ENCODE data around the gene GLYR1.

Gene GLYR1

GRCh38 chr16:4850211-4850610 is 3.1 kb upstream of the GLYR1 start:
- DNase-seq (ENCODE audit: low read depth in 2 of 2) = no peak

DNA sequence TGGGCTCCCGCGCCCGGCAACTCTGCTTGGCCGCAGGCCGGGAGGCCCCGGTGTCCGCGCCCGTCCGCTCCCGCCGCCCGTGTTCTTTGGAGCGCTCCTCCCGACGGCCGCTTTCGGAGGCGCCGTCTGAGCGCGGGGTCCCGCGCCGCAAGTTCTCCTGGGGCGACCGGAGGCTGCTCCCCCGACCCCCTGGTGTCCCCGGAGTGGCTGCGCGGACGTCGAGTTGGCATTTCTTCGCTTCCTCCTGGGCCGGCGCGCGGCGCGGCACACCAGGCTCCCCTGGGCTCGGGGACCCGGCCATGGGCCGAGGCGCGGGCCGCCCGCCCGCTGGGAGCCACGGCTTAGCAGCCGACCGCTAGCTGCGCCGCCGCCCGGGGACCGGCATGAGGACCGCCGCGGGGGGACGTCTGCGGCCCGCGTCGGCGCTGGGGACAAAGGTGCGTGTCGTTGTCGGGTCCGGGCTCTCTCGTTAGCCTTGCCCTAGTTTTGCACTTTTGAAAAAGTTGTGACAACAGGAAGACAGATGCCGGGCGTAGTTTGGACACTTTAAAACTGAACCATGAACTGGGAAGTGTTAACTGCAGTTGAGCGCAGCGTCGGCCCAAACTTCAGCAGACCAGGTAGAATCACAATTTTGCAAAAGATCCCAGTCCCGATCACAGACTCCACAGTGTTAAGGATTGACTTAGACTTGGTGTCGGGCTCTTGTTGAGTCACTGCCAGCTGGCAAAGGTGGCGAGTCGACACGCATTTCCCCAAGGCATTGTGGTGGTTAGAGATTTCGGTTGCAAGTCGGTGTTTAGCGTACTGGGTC is 893 bp upstream of the GLYR1 start:
- peak; percentile 0 to 26 for DNase-seq (ENCODE audit: low read depth in 2 of 2)

GRCh38 chr16:4846503-4846900 is 586 bp downstream of the GLYR1 start:
- DNase-seq (ENCODE audit: low read depth in 2 of 2) = peak; percentile 1 to 13

DNA sequence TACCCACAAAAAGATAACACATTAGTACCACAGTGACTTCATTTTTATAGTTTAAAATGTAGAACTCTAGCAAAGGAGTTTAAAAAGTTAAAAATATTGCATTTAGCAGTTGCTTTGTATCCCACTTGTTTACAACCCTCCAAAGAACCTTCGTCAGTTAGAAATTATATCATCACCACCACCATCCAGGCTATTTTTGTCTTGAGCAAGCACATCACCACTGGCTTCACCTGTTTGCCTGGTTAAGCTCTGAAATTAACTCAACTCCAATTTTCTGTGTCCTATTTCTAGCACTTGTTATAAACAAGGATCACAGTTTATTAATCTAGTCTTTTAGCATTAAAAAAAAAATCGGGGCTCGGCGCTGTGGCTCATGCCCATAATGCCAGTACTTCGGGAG is 6.1 kb downstream of the GLYR1 start:
- no peak for DNase-seq (ENCODE audit: low read depth in 2 of 2)

- DNase-seq (ENCODE audit: low read depth in 2 of 2) = no peak
These were observed 7.1 kb downstream of the GLYR1 start for GRCh38 chr16:4839942-4840341.

GRCh38 chr16:4837733-4838501 is 9.2 kb downstream of the GLYR1 start:
- no peak for DNase-seq (ENCODE audit: low read depth in 2 of 2)

GRCh38 chr16:4836727-4837126 is 10.4 kb downstream of the GLYR1 start:
- DNase-seq (ENCODE audit: low read depth in 2 of 2) = no peak

GRCh38 chr16:4833584-4833983 is 13.5 kb downstream of the GLYR1 start:
- DNase-seq (ENCODE audit: low read depth in 2 of 2) = no peak

DNA sequence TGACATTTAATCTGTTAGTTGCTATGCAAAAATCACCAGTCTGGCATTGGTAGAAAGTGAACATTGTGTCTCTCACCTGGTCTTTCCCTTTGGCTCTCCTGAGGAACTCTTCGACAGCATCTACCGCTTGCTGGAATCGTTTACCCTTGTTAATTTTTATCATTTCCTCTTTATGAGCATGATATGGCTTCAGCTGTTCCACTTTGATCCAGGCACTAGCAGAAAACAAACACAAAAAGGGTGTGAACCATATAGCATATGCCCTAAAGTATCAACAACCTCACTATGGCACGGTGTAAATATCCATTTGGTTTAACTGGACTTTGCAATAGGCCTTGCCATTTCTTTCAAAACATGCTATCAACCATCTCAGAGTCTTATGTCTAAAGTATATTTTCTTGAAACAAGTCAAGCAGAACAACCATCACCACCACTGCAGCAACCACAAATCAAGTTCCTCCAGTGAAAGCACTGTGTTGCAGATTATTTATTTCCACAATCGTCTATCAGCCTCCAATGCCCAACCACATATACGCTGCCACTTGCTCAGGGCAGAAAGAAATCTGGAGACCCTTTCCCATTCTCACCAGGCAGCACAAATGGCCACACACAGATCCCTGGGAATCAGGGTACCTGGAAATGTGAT is 14.3 kb downstream of the GLYR1 start:
- DNase-seq (ENCODE audit: low read depth in 2 of 2) = no peak

- no peak for DNase-seq (ENCODE audit: low read depth in 2 of 2)
These were observed 15.5 kb downstream of the GLYR1 start for GRCh38 chr16:4831616-4832015.

GRCh38 chr16:4830408-4830807 is 16.7 kb downstream of the GLYR1 start:
- no peak for DNase-seq (ENCODE audit: low read depth in 2 of 2)

DNA sequence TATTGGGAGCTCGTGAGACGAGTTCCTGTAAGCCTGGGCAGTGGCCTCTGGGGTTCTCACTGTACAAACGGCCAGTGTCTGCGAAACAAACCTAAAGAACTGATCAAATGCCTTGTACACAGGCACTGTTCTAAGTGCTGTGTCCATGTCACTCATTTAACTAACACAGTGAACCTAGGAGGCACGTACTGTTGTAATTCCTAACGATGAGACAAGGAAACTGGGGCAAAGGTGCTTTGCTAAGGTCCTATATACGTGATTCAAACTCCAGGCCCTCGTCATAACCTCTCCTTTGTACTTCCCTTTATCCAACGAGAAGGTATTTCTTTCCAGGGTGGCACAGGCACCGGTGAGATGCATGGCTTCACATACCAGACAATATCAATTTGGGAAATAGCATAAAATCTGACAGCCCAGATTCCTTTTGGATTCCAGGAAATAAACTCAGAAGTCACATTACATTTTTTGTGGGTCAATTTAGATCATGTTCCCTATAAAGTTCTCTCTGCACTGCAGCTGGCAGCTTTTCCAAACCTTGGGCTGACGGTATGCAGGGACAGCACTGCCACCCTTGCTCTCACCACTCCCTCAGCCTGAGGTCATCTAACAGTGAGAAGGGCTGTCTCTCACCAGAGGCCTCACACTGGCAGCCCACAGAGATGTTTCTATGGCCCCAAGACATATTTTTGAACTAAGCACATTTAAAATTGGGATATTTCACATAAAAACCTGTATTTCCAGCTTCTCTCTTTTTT is 18.3 kb downstream of the GLYR1 start:
- no peak for DNase-seq (ENCODE audit: low read depth in 2 of 2)

DNA sequence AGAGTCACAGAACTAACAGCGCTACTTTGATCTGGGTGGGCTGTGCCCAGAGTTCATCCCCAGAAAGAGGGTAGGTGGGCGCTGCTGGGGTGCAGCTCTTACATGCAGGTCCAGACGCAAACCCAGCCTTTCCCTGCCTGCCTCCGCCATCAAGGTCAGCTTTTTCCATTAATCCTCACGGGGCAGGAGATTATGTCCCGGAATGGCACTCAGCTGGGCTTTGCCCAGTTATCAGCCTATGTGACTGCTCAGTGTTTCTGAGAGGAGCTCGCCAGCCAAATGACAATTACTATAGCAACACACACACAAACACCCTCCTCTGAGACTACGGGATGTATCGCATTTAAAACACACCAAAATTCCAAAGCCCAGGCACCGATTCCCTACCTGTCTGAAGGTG is 20.1 kb downstream of the GLYR1 start:
- DNase-seq (ENCODE audit: low read depth in 2 of 2) = no peak

- DNase-seq (ENCODE audit: low read depth in 2 of 2) = no peak
These were observed 20.6 kb downstream of the GLYR1 start for GRCh38 chr16:4826526-4826925.

GRCh38 chr16:4825196-4825595 is 21.9 kb downstream of the GLYR1 start:
- DNase-seq (ENCODE audit: low read depth in 2 of 2) = no peak

- no peak for DNase-seq (ENCODE audit: low read depth in 2 of 2)
These were observed 26.4 kb downstream of the GLYR1 start for GRCh38 chr16:4820652-4821051.

DNA sequence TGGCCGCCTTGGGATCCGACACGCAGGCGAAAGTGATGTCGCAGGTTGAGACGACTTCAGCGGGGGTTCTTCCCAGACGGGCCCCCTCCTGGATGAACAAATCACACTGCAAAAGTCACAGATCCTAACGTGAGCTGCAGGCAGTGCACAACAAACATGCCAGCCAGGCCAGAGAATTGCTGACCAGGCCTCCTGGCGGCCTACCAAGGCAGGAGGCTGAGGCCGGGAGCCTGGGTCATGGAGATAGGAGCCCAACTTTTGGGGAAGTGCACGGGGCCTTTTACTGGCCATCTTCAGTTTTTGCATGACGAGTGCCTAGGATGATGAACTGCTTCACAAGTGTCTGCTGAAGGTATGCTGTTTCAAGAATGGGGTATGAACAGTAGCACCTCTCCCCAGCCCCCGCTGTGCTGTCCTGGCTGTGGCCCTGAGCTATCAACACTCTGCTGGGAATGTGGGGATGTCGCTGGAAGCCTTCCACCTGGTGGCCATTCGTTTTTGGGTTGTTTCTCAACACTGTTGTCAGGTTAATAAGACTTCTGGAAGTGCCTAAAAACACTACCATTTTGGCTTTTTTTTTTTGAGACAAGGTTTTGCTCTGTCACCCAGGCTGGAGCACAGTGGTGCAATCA is 32.4 kb downstream of the GLYR1 start:
- DNase-seq (ENCODE audit: low read depth in 2 of 2) = no peak

- no peak for DNase-seq (ENCODE audit: low read depth in 2 of 2)
These were observed 33.0 kb downstream of the GLYR1 start for GRCh38 chr16:4814046-4814445.

DNA sequence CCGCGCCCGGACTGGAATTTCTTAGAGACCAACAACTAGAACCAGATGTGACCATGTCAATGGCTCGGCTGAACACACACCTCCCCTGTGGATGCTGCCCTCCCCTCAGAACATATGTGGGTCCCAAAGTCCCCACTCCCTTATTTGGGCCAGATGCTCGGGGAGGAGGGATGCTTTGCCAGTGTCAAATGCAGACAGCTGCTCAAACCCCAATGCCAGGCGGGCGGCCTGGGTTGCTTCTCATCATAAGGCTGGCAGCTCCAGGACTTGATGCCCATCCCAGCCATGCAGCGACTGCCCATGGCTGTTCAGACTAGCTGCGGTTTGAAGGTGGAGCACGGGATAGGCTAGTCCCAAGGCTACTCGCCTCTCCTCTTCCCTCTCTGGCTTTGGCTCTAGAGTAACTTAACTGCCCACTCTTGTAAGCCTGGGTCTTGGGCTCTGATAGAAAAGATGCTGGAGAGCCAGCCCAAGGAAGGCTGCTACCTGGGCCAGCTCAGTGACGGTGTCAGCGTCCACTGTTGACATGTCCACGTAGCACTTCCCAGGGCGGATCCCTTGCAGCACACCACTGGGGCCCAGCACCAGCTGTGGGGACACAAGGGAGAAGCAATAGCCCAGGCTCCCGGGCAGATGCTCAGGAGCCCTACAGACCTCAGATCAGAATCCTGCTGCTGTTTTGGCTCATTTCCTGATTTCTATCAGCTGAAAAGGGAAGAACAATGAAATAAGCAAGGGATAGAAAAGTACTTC is 33.7 kb downstream of the GLYR1 start:
- DNase-seq (ENCODE audit: low read depth in 2 of 2) = no peak

GRCh38 chr16:4811773-4812172 is 35.3 kb downstream of the GLYR1 start:
- no peak for DNase-seq (ENCODE audit: low read depth in 2 of 2)

DNA sequence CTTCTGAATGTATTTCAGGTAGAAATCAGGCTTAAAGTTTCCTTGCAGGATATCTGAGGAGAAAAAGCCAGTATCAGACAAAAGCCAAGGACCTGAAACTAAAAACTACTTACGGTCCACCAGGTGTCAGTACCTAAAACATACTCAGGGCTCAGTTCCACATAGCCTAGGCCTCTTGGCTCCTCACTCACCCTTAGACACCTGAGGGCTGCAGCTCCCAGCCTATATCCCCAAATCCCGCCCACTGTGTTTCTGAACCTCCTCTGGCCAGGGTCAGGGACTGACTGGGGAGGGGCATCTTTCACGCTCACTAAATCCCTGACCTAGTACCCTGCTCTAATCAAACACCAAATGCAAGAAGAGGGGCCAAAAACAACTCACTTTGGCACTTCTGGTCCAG is 35.8 kb downstream of the GLYR1 start:
- DNase-seq (ENCODE audit: low read depth in 2 of 2) = no peak

Data from stimulated activated CD4-positive, alpha-beta T cell treated with anti-CD3 and anti-CD28 coated beads, Interleukin-12 subunit alpha, Interleukin-12 subunit beta, amount 100 ng/mL, for 24 hours (primary cell).